HCT116 (cell line): ENCODE results near the gene TPH2. TPM values are rescaled to one million over a fixed set of nuclear protein-coding genes. Genes with fewer than 3 reads are reported as not detected.

Source experiments
- ATAC-seq: fragments of 200-7000 bp; cut with Tn5 transposase; 2 replicates; pipeline ENCODE4 v1.9.1; 2020; ENCODE audit warnings: mild to moderate bottlenecking, moderate library complexity
- BruUV-seq: library from RNA; stranded (reverse); fragments of 400-500 nt; replicated peaks from 2 replicates; lab custom pipeline; 2021; lab: Mats Ljungman, UMichigan
- CTCF ChIA-PET: fragments of 300-600 bp; sonication (Branson Sonifier 250); formaldehyde crosslinking; loops from one replicate; lab custom pipeline; 2021; ENCODE audit warnings: antibody characterized with exemption; lab: Charles Lee
- POLR2A ChIA-PET: fragments of 300-600, 350-600 bp; sonication (Branson Sonifier 250); formaldehyde crosslinking; loops from one replicate; lab custom pipeline; 2021; ENCODE audit warnings: antibody characterized with exemption; lab: Charles Lee
- RAD21 ChIA-PET, 2 experiments: fragments of 300-600 bp; sonication (Branson Sonifier 250); formaldehyde crosslinking; loops; one replicate each; lab custom pipeline; 2023; ENCODE audit warnings: low total read pairs in 2 of 2; ENCODE audit not compliant: uncharacterized antibody in 2 of 2, unreplicated experiment in 2 of 2, low non-redundant PET in 1 of 2; lab: Charles Lee
- DNase-seq: peaks from one replicate; pipeline ENCODE4 v3.0.0-alpha.2; 2010; ENCODE audit warnings: low read depth, low spot score
- H2AFZ ChIP-seq: fragments of 200-600 bp; shearing (Covaris generic), sonication (generic); 2 replicates; pipeline ENCODE4 v1.6.1; 2017; ENCODE audit warnings: low read depth, mixed run types, mixed read lengths, antibody characterized with exemption, low read length; ENCODE audit not compliant: poor library complexity, severe bottlenecking
- H3K27ac ChIP-seq: 2 replicates; pipeline ENCODE4 v1.5.1; 2012; ENCODE audit warnings: low read depth, low read length
- H3K27me3 ChIP-seq: fragments of 200-600 bp; sonication (generic); 2 replicates; pipeline ENCODE4 v1.6.1; 2016; ENCODE audit warnings: mixed run types, low read length, mixed read lengths; ENCODE audit not compliant: insufficient read depth
- H3K36me3 ChIP-seq, 2 experiments: fragments of 200-500 bp in 1 of 2; fragments of 200-600 bp in 1 of 2; sonication (Bioruptor generic) in 1 of 2; sonication (generic) in 1 of 2; 2 replicates each; pipeline versions ENCODE4 v1.5.1 to v1.6.1; 2014 to 2016; ENCODE audit warnings: low read length in 2 of 2, inconsistent platforms in 1 of 2, mixed read lengths in 1 of 2, mixed run types in 1 of 2; ENCODE audit not compliant: insufficient read depth in 2 of 2, control insufficient read depth in 1 of 2
- H3K4me1 ChIP-seq, 2 experiments: fragments of 200-600 bp in 1 of 2; sonication (generic) in 1 of 2; 2 replicates each; pipeline versions ENCODE4 v1.5.1 to v1.6.1; 2012 to 2017; ENCODE audit warnings: low read length in 2 of 2, inconsistent platforms in 1 of 2, mild to moderate bottlenecking in 1 of 2, mixed read lengths in 1 of 2, mixed run types in 1 of 2, moderate library complexity in 1 of 2; ENCODE audit not compliant: insufficient read depth in 2 of 2, control insufficient read depth in 1 of 2
- H3K4me2 ChIP-seq: fragments of 200-600 bp; sonication (generic); 2 replicates; pipeline ENCODE4 v1.6.1; 2017; ENCODE audit warnings: mixed run types, low read length, mixed read lengths
- H3K4me3 ChIP-seq, 2 experiments: fragments of 200-600 bp in 1 of 2; sonication (generic) in 1 of 2; replicated peaks in 1 of 2; 2 replicates each; pipeline ENCODE4 v1.5.1; 2011 to 2016; ENCODE audit warnings: low read length in 2 of 2, control low read depth in 1 of 2, low read depth in 1 of 2, mild to moderate bottlenecking in 1 of 2, mixed read lengths in 1 of 2, mixed run types in 1 of 2
- H3K79me2 ChIP-seq: fragments of 200-600 bp; sonication (generic); 2 replicates; pipeline ENCODE4 v1.6.1; 2017; ENCODE audit warnings: mild to moderate bottlenecking, mixed run types, low read length, moderate library complexity, mixed read lengths; ENCODE audit not compliant: insufficient read depth
- H3K9ac ChIP-seq: fragments of 200-600 bp; sonication (generic); 2 replicates; pipeline ENCODE4 v1.6.1; 2016; ENCODE audit warnings: low read length, mixed read lengths
- H3K9me2 ChIP-seq: fragments of 200-600 bp; sonication (generic), shearing (Covaris generic); 2 replicates; pipeline ENCODE4 v1.6.1; 2017; ENCODE audit warnings: mixed run types, mild to moderate bottlenecking, moderate library complexity; ENCODE audit not compliant: insufficient read depth
- H3K9me3 ChIP-seq, 2 experiments: fragments of 200-500 bp in 1 of 2; fragments of 200-600 bp in 1 of 2; sonication (Bioruptor generic) in 1 of 2; sonication (generic) in 1 of 2; 2 replicates each; pipeline ENCODE4 v1.6.1; 2014 to 2017; ENCODE audit warnings: low read length in 2 of 2, mixed read lengths in 2 of 2, inconsistent platforms in 1 of 2, low read depth in 1 of 2, mild to moderate bottlenecking in 1 of 2, mixed run types in 1 of 2, moderate library complexity in 1 of 2; ENCODE audit not compliant: control insufficient read depth in 1 of 2, insufficient read depth in 1 of 2
- H4K20me1 ChIP-seq: fragments of 200-600 bp; sonication (generic), shearing (Covaris generic); 2 replicates; pipeline ENCODE4 v1.6.1; 2017; ENCODE audit warnings: mixed run types, mild to moderate bottlenecking, moderate library complexity; ENCODE audit not compliant: insufficient read depth
- EGR1 ChIP-seq: IDR thresholded peaks from 2 replicates; pipeline ENCODE4 v1.6.1; 2012; ENCODE audit warnings: low read depth
- FOSL1 ChIP-seq: IDR thresholded peaks from 2 replicates; pipeline ENCODE4 v1.6.1; 2012; ENCODE audit warnings: low read depth
- JUND ChIP-seq: IDR thresholded peaks from 2 replicates; pipeline ENCODE4 v1.6.1; 2012
- POLR2AphosphoS5 ChIP-seq: IDR thresholded peaks from 2 replicates; pipeline ENCODE4 v1.6.1; 2011; ENCODE audit warnings: mild to moderate bottlenecking, low read depth, low read length, moderate library complexity
- SIN3A ChIP-seq: IDR thresholded peaks from 2 replicates; pipeline ENCODE4 v1.6.1; 2012; ENCODE audit warnings: low read depth
- ZFX ChIP-seq: fragments of 450-650 bp; IDR thresholded peaks from 2 replicates; pipeline ENCODE4 v1.6.1; 2017
- ZNF274 ChIP-seq: fragments of 200-500 bp; sonication (Bioruptor generic); IDR thresholded peaks from 2 replicates; pipeline ENCODE4 v1.6.1; 2014; ENCODE audit warnings: mild to moderate bottlenecking, low read depth, low read length, inconsistent platforms
- intact Hi-C: fragments of 100-400 bp; cut with micrococcal nuclease; formaldehyde crosslinking; loops from 2 replicates; pipeline ENCODE4 v1.10.0; 2022
- total RNA-seq: library from RNA; stranded (reverse); gene quantifications from one replicate; pipeline ENCODE4 v1.2.1, GENCODE V29; 2021; ENCODE audit not compliant: unreplicated experiment

The TPH2 gene
- total RNA-seq, 1 experiment from 2014 or later = not detected

GRCh38 chr12:72033991-72034390, 95.3 kb downstream of the TPH2 start:
- TF ChIP-seq POLR2AphosphoS5 (no peak), FOSL1 (no peak), SIN3A (no peak), ZNF274 (no peak)
- TF ChIP-seq, all 23 proteins: peak for 0
- no peaks in the 10 kb centered on the region for H3K9me3 ChIP-seq
- no peaks in the 10 kb centered on the region for H3K79me2 ChIP-seq
- H3K4me1 ChIP-seq = no peaks in the 10 kb centered on the region
- H3K27ac ChIP-seq = no peak overlapping the region
- intact Hi-C loops = no loop called here
- no peak for DNase-seq
- ChIA-PET POLR2A (no interaction called here), CTCF (no interaction called here), RAD21 (no interaction called here)
- no peak overlapping the region for H3K4me2 ChIP-seq
- H3K4me3 ChIP-seq = no peak overlapping the region
- no peak overlapping the region for H2AFZ ChIP-seq
- no peaks in the 10 kb centered on the region for H4K20me1 ChIP-seq
- no peaks in the 10 kb centered on the region for H3K27me3 ChIP-seq
- no TSS peak for BruUV-seq
- no peaks in the 10 kb centered on the region for H3K9me2 ChIP-seq
- no peaks in the 10 kb centered on the region for H3K36me3 ChIP-seq
- H3K9ac ChIP-seq = no peak overlapping the region
- ATAC-seq = no peak

GRCh38 chr12:72035625-72036024, 97.0 kb downstream of the TPH2 start:
- Histone ChIP-seq H3K4me3 (no peak overlapping the region), H3K9me2 (no peaks in the 10 kb centered on the region), H3K4me1 (no peaks in the 10 kb centered on the region), H3K27ac (no peak overlapping the region), H3K4me2 (no peak overlapping the region), H3K27me3 (no peaks in the 10 kb centered on the region), H3K79me2 (no peaks in the 10 kb centered on the region), H4K20me1 (no peaks in the 10 kb centered on the region), H3K9ac (no peak overlapping the region), H3K9me3 (no peaks in the 10 kb centered on the region), H2AFZ (no peak overlapping the region), H3K36me3 (no peaks in the 10 kb centered on the region)
- no peak for TF ChIP-seq ZFX
- TF ChIP-seq JUND = no peak
- no peak for TF ChIP-seq EGR1
- ChIA-PET POLR2A (no interaction called here), RAD21 (no interaction called here), CTCF (no interaction called here)
- BruUV-seq = no TSS peak
- intact Hi-C loops = no loop called here
- no peak for DNase-seq
- ATAC-seq = no peak
